DMS53 treated with DMSO at 0.1 percent for 48 hours (cell line): ENCODE measurements around the gene TCEAL3.
"Not testable (repeated sequence)": the region's sequence is repeated elsewhere in the genome, so short reads cannot be mapped to it uniquely, and the experiment has no call there.

ENCODE experiments used
- DNase-seq: peaks from one replicate; lab custom pipeline; 2025; ENCODE audit not compliant: unreplicated experiment; lab: John Stamatoyannopoulos, UW

The TCEAL3 gene, protein sequence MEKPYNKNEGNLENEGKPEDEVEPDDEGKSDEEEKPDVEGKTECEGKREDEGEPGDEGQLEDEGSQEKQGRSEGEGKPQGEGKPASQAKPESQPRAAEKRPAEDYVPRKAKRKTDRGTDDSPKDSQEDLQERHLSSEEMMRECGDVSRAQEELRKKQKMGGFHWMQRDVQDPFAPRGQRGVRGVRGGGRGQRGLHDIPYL

DNA sequence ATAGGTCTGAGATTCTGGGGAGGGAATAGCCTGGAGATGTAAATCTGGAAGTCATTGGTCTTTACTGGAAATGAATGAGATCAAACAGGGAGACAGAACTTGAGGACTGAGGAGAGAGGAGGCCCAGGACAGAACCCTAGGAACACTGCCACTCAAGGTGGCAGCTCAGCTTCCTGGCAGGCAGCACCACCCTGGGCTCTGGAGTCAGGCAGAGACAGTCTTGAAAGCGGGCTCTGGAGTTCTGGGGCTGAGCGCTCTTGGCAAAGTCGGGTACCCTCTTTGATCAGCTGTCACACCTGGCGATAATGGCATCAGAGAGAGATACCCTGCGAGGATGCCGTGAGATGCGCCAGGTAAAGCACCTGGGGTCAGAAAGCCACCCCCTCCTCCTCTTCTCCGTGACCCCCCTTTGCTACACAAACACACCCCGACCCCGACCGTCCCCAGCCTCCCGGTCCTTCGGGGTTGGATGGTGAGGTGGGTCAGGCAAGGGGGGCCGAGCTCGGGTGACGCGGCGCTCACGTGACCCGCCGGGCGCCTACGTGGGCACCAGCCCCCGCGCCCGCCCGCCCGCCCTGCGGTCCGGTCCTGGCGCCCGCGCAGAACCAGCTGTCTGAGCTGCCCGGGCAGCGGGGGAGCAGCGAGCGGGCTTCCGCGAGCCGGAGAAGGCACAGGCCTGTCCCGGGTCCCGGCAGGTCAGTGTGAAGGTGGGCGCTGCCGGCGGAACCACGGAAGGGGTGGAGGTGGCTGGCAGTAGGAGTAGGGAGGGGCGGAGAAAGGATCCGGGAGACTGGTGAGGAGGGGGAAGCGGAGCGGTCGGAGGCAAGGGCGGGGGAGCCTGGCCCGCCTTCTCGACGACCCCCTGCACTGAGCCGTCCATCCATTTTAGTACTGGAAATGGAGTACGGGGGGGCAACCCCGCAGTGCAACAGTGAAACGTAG, at the start of gene TCEAL3:
TSS of gene TCEAL3 (plus strand) at position 600 of the 942 bp plus-strand sequence. CDS start 1,102 bp downstream, outside the sequence.
- peak; percentile 19 for DNase-seq

DNA sequence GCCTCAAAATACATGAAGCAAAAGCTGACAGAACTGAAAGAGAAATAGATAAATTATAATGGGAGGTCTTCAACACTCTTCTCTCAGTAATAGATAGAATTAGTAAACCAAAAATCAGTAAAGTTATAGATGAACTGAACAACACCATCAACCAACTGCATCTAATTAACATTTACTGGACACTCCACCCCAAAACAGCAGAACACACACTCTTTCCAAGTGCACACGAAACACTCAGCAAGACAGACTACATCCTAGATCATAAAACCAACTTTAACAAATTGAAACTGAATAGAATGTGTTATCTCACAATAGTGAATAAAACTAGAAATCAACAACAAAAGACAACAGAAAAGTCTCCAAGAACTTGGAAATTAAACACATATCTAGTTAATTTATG, 47.5 kb upstream of the TCEAL3 start:
- DNase-seq = no peak

DNA sequence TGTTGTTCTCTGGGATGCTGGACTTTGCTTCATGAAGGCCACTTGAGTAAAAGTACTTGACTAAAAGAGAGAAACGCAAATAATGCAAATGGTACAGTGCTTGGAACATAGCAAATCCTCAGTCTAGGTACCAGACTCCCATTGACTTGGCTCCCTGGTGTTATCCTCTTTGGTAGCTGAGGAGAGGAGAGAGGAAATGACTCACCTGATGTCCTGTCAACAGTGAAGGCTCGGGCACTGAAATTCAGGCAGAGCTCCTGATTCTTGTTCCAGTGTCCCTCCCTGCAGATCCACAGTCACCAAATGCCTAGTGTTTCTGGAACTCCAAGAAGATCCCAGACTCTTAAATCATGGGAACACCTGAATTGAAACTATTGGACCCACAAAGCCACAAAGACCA, 45.0 kb upstream of the TCEAL3 start:
- DNase-seq = peak; percentile 44

DNA sequence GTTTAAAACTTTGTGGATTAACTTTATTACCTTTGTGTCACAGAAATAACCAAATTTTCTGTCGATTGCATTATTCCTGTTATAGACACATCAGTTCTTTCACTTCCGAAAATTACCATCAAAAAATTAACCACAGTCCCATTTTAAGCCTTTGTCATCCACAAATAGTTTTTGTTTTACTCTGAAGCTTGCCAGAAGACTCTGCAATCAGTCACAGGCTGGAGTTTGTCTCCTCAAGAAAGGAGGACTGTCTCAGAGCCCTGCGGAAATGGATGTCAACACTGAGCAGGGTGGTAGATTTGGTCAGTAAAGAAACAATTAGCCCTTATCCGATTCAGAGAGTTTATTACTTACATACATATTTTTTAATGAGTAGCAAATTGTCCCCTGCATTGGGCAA, 42.6 kb upstream of the TCEAL3 start:
- no peak for DNase-seq

DNA sequence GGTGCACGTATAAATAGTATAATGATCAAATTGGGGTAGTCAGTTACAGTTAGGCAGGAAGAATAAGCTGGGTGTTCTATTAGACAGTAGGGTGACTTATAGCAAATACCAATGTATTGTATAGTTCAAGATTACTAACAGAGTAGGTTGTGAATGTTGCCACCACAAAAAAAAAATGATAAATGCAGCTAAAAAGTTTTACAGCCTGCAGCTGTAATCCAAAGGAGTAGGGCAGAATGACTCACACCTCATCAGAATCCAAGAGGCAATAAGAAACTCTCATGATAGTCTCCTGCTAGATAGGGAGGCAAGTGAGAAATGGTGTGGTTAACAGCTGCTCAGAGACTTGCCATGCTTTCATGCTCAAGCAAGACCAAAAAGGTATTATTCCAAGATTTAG, 42.0 kb upstream of the TCEAL3 start:
- DNase-seq = no peak

DNA sequence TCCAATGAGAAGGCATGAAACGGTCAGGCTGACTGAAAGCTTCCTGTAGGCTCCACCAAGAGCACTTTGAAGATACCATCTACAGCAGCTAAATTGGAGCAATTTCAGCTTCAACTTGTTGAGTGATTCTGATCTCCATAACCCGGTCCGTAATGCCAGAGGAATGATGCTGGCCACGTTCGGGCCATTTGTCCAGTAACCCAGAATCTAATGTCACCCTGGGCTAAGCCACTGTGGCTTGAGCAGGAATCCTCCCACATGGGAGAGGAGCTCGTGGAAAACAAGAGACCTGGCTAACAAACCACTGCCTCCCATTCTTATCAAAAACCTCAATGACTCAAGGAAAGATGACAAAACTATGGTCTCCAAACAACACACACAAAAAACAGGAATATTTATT, 36.6 kb upstream of the TCEAL3 start:
- DNase-seq = no peak

DNA sequence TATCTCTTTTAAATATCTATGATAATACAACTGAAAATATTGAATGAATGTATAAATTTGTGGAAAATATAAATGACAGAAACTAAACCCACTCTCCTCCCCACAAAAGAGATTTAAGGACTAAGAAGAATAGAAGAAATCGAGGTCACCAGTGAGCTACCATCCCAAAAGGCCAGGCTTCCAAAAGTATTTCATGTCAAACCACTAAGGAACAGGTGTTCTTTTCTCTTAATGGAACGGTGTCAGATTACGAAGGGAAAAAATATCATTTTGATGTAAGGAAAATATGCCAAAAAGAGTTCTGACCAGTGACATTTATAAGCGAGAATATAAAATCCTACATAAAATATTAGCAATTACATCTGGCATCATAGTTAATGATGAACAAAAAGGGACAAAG, 36.0 kb upstream of the TCEAL3 start:
- no peak for DNase-seq

DNA sequence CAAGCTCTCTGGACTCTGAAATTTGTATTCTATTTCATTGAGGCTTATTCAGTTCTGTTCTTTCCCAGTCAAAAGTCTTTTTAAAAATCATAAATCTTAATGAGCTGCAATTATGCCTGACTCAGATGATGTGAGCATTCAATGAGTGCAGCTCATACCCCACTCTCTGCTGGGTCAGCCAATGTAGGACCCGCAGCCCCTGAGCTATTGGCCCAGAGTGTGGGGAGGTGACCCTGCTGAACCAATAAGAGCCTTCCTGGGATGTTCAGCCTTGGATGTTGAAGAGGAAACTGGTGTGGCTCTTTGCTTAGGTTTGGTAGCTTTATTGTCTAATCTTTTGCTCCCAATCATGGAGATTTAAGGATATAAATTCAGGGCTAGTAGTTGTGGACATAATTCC, 34.6 kb upstream of the TCEAL3 start:
- no peak for DNase-seq

DNA sequence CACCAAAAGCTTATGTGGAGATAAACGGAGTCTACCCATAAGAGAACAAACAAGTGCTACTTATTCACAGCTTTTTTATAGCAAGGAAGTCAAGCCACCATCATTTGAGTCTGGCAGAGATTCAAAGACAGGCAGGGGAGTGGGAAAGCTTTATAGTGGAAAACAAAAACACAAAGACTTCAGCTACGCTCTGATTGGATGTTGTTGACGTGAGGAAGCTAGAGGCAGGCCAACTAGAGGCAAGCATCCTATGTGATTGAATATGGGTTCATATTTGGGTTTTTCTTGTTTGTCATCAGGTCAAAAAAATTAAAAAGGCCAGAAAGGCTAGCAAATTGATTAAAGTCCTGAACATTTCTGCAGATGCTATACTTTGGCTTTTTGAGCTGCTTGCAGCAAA, 23.2 kb upstream of the TCEAL3 start:
- DNase-seq = no peak

DNA sequence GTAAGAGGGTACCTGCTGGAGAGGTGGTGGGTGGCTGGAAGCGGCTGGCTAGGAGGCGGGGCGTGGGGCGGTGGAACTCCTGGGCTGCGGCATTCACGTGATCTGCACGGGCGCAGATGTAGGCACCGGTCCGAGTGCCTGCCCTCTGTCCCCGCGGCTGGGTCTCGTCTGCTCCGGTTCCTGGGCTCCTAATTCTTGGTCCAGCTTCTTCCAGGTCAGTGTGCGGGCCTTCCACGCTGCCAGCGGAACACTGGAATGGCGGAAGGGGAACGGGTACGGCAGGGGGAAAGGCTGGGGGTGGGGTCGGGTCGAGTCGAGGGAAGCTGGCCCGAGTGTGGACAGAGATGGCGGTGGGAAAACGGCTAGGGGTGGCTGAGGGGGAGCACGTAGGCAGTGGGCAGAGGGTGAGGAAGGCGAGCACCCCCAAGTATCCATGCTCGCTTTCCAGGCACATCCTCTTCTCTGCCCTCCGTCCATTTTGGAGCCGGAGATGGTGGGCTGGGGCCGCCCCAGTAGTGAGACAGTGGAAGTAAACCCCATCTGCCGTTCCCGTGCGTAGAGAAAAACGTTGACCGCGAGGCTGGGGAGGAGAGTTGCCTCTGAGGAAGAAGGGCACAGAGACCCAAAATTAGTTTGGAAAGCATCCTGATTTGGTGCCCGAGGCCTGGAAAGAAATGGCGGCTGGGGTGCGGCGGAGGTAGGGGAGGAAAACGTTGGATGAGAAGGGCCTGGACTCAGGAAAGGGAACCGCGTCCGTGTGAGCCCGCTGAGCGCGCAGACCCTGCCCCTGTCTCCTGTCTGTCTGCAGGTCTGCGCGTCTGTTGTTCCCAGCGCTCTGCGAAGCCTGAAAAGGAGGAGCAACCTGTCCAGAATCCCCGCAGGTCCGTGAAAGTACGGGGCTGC, 22.1 kb upstream of the TCEAL3 start, which contains the start of gene TCEAL4:
TSS of gene TCEAL4 (plus strand) at position 105 of the 903 bp plus-strand sequence. CDS start 1,161 bp downstream, outside the sequence.
- DNase-seq = peak; percentile 9

DNA sequence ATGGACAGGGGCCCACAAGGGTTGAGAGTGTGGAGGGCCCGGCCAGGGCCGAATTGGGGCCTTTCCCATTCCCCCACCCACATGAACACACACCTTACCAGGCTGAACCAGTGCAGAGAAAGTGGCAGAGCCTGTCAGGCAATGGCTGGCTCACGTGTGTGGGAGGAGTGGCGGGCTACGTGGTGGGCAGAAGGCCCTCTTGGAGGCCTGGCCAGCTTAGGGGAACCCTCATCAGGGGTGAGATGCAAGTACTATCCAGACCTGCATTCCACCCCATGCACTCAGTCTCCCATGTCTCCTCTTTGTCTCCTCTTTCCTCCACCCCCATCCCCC, 21.5 kb upstream of the TCEAL3 start:
- DNase-seq = no peak

DNA sequence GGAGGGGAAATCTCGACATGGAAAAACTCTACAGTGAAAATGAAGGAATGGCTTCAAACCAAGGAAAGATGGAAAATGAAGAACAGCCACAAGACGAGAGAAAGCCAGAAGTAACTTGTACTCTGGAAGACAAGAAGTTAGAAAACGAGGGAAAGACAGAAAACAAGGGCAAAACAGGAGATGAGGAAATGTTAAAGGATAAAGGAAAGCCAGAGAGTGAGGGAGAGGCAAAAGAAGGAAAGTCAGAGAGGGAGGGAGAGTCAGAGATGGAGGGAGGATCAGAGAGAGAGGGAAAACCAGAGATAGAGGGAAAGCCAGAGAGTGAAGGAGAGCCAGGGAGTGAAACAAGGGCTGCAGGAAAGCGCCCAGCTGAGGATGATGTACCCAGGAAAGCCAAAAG, 21.1 kb upstream of the TCEAL3 start:
- no peak for DNase-seq

DNA sequence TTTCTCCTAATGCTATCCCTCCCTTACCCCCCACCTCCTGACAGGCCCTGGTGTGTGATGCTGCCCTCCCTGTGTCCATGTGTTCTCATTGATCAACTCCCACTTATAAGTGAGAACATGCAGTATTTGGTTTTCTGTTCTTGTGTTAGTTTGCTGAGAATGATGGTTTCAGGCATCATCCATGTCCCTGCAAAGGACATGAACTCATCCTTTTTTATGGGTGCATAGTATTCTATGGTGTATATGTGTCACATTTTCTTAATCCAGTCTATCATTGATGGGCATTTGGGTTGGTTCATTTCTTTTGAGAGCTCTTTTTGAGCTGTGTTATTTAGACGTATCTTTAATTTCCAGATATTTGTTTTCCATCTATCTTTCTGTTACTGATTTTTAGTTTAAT, 15.5 kb upstream of the TCEAL3 start:
- not testable (repeated sequence) for DNase-seq

DNA sequence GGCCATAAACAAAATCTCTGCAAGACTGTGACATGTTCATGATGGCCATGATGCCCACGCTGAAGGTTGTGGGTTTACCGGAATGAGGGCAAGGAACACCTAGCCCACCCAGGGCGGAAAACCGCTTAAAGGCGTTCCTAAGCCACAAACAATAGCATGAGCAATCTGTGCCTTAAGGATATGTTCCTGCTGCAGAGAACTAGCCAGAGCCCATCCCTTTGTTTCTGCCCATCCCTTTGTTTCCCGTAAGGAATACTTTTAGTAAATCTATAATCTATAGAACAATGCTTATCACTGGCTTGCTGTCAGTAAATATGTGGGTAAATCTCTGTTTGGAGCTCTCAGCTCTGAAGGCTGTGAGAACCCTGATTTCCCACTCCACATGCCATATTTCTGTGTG, 12.6 kb upstream of the TCEAL3 start:
- not testable (repeated sequence) for DNase-seq

DNA sequence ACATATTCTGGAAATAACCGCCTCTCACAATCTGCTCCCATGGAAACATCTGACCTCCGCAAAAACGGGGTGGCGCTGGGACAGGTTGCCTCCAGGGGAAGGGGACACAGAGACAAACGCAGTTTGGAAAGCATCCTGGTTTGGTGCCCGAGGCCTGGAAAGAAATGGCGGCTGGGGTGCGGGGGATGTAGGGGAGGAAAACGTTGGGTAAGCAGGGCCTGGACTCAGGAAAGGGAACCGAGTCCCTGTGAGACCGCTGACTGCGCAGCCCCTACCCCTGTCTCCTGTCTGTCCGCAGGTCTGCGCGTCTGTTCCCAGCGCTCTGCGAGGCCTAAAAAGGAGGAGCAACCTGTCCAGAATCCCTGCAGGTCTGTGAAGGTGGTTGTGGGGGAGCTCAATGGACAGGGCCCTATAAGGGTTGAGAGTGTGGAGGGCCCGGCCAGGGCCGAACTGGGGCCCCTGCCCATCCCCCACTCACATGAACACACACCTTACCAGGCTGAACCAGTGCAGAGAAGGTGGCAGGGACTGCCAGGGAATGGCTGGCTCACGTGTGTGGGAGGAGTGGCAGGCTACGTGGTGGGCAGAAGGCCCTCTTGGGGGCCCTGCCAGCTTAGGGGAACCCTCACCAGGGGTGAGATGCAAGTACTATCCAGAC, 672 bp downstream of the TCEAL3 start:
- no peak for DNase-seq

DNA sequence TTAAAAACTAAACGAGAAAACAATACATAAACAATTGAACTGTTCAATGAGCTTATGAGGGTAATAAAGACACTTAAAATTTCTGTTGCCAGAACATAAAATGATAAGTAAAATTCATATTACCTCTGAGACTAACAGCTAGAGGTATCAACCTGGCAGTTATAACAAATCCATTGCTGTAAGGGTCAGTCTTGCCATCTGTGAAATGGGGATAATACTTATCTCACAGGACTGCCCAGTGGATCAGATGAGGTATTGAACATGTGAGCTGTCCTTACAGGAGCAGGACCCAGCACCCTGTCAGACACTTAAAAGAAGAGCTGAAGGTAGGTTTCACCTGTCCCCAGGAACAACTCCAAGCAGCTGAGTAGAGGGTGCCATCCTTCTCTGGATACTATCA, 2.5 kb downstream of the TCEAL3 start:
- DNase-seq = no peak

DNA sequence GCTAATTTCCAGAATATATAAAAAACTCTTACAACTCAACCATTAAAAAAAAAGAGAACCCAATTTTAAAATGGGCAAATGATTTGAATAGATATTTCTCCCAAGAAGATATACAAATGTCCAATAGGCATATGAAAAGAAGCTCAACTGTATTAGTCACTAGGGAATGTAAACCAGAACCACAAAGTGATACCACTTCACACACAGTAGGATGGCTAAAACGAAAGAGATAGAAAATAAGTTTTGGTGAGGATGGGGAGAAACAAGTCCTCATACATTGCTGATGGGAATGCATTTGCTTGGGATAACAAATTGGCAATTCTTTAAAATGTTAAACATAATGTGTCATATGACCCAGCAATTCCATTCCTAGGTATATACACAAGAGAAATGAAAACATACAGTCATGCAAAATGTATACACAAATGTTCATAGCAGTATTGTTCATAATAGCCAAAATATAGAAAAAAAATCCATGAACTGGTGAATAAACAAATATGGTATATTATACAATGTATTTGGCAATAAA, 5.7 kb downstream of the TCEAL3 start:
- no peak for DNase-seq

DNA sequence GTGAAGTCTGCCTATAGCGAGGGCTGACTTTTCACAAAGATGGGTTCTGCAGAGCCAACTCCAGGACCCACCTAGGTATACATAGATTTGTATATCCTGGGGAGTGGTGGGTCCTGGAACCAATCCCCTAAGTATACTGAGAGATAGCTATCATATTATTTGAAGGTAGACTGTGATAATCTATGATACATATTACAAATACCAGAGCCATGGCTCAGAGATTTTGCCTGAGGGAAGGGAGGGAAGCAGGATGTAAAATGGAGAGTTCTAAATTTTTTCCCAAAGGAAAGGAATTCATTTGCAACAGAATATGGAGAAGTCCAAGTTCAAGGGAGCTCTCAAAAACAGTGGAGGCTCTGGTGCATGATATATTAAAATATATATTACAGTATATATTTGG, 7.2 kb downstream of the TCEAL3 start:
- DNase-seq = no peak

DNA sequence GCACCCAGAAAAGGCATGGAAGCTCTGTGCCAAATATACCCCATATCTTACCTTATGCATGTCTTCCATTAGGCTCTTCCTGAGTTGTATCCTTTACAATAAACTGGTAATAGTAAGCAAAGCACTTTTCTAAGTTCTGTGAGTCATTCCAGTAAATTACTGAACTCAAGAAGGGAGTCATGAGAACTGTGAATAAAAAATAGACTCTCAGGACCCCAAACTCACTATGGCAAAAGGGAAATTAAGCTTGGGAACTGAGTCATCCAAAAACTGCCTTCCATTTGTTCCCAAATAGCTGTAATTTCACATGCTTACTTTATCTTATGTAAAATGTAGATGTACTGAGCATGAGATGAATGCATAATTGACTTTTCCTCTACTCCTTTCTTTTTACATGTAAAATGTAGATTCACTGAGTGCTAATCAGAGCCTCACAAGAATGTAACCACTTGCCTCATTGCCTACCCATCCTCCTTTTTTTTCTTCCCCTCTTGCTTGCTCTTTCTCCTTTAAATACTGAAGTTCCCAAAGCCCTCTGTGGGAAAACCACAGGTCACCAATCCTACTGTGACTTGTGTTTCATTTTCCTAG, 8.1 kb downstream of the TCEAL3 start:
- no peak for DNase-seq

DNA sequence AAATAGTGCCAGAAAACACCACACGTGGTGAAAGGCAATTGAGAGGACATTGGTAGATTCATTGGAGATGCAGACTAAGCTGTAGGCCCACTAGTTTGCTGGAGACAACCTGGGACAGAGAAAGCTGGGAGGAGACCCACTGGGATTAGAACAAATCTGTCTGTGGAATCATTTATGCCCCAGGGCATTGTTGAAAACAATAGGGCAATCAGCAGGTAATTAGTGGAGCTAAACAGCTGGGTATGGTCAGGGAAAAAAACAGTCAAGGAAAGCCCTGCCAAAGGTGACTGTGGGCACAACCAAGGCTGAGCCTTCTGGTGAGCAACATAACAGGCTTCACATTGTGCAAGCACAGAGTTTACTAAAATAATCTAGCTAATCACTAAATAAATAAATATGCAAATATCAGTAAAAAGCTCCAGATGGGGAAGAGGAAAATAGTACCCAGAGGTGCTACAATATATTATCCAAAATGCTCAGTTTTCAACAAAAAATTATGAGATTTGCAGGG, 9.0 kb downstream of the TCEAL3 start:
- no peak for DNase-seq
